ENCODE data around the gene ACE2.

Gene ACE2

GRCh38 chrX:15600049-15600448 lies 711 bp downstream of the ACE2 start:
- H3K36me3 ChIP-seq (ENCODE audit: low read length): no peaks in the 10 kb centered on the region
- H3K27me3 ChIP-seq (ENCODE audit: low read length): no peaks in the 10 kb centered on the region
- H3K9me3 ChIP-seq (ENCODE audit: insufficient read depth, low read length): no peaks in the 10 kb centered on the region
- H3K4me2 ChIP-seq (ENCODE audit: low read depth, low read length, poor library complexity, severe bottlenecking): no peak overlapping the region
- TF ChIP-seq CTCF (IDR thresholded peaks at IDR 0.05; ENCODE audit: insufficient read depth, low read length, poor library complexity, severe bottlenecking): no peak
- TF ChIP-seq EZH2phosphoT487 (conservative IDR thresholded peaks at IDR 0.05; ENCODE audit: low read length): no peak
- no peak overlapping the region for H2AFZ ChIP-seq (ENCODE audit: low read depth, low read length, severe bottlenecking)
- H3K4me3 ChIP-seq (ENCODE audit: insufficient read depth, low read length, poor library complexity, severe bottlenecking): no peak overlapping the region
- H3K9ac ChIP-seq (ENCODE audit: low read length): no peak overlapping the region
- H3K9me2 ChIP-seq (replicated peaks; ENCODE audit: insufficient read depth, low read length): no peaks in the 10 kb centered on the region
- H3F3A ChIP-seq (ENCODE audit: insufficient read depth): no peaks in the 10 kb centered on the region
- H4K20me1 ChIP-seq (ENCODE audit: low read depth, low read length): no peaks in the 10 kb centered on the region
- no peak overlapping the region for H3K27ac ChIP-seq (ENCODE audit: low read depth, low read length)
- no peaks in the 10 kb centered on the region for H3K79me2 ChIP-seq (ENCODE audit: insufficient read depth, low read length)

GRCh38 chrX:15599461-15599860 lies 1.3 kb downstream of the ACE2 start:
- H3K9me2 ChIP-seq (replicated peaks; ENCODE audit: insufficient read depth, low read length): no peaks in the 10 kb centered on the region
- H3F3A ChIP-seq (ENCODE audit: insufficient read depth): no peaks in the 10 kb centered on the region
- no peaks in the 10 kb centered on the region for H3K79me2 ChIP-seq (ENCODE audit: insufficient read depth, low read length)
- no peaks in the 10 kb centered on the region for H3K27me3 ChIP-seq (ENCODE audit: low read length)
- H3K4me2 ChIP-seq (ENCODE audit: low read depth, low read length, poor library complexity, severe bottlenecking): no peak overlapping the region
- no peak overlapping the region for H2AFZ ChIP-seq (ENCODE audit: low read depth, low read length, severe bottlenecking)
- no peaks in the 10 kb centered on the region for H4K20me1 ChIP-seq (ENCODE audit: low read depth, low read length)
- no peaks in the 10 kb centered on the region for H3K36me3 ChIP-seq (ENCODE audit: low read length)
- TF ChIP-seq CTCF (IDR thresholded peaks at IDR 0.05; ENCODE audit: insufficient read depth, low read length, poor library complexity, severe bottlenecking): no peak
- no peak for TF ChIP-seq EZH2phosphoT487 (conservative IDR thresholded peaks at IDR 0.05; ENCODE audit: low read length)
- no peaks in the 10 kb centered on the region for H3K9me3 ChIP-seq (ENCODE audit: insufficient read depth, low read length)
- no peak overlapping the region for H3K4me3 ChIP-seq (ENCODE audit: insufficient read depth, low read length, poor library complexity, severe bottlenecking)
- H3K9ac ChIP-seq (ENCODE audit: low read length): no peak overlapping the region
- no peak overlapping the region for H3K27ac ChIP-seq (ENCODE audit: low read depth, low read length)

- no peak overlapping the region for H2AFZ ChIP-seq (ENCODE audit: low read depth, low read length, severe bottlenecking)
- H3K4me2 ChIP-seq (ENCODE audit: low read depth, low read length, poor library complexity, severe bottlenecking): no peak overlapping the region
- TF ChIP-seq EZH2phosphoT487 (conservative IDR thresholded peaks at IDR 0.05; ENCODE audit: low read length): no peak
- TF ChIP-seq CTCF (IDR thresholded peaks at IDR 0.05; ENCODE audit: insufficient read depth, low read length, poor library complexity, severe bottlenecking): no peak
- H3K9me3 ChIP-seq (ENCODE audit: insufficient read depth, low read length): no peaks in the 10 kb centered on the region
- H3K79me2 ChIP-seq (ENCODE audit: insufficient read depth, low read length): no peaks in the 10 kb centered on the region
- no peaks in the 10 kb centered on the region for H3K9me2 ChIP-seq (replicated peaks; ENCODE audit: insufficient read depth, low read length)
- no peaks in the 10 kb centered on the region for H3K27me3 ChIP-seq (ENCODE audit: low read length)
- no peaks in the 10 kb centered on the region for H3F3A ChIP-seq (ENCODE audit: insufficient read depth)
- H3K4me3 ChIP-seq (ENCODE audit: insufficient read depth, low read length, poor library complexity, severe bottlenecking): no peak overlapping the region
- no peak overlapping the region for H3K27ac ChIP-seq (ENCODE audit: low read depth, low read length)
- H3K36me3 ChIP-seq (ENCODE audit: low read length): no peaks in the 10 kb centered on the region
- H4K20me1 ChIP-seq (ENCODE audit: low read depth, low read length): no peaks in the 10 kb centered on the region
- no peak overlapping the region for H3K9ac ChIP-seq (ENCODE audit: low read length)
These were observed 2.7 kb downstream of the ACE2 start for GRCh38 chrX:15598026-15598425.
